Activated CD8-positive, alpha-beta memory T cell treated with anti-CD3 and anti-CD28 coated beads, Interleukin-2, amount 50 U/mL, for 24 hours (primary cell): ENCODE results near the gene ASIC2.

Experiments
- DNase-seq: peaks from one replicate; pipeline ENCODE4 v3.0.0-alpha.2; 2020; ENCODE audit errors: extremely low read depth

ASIC2 gene

DNA sequence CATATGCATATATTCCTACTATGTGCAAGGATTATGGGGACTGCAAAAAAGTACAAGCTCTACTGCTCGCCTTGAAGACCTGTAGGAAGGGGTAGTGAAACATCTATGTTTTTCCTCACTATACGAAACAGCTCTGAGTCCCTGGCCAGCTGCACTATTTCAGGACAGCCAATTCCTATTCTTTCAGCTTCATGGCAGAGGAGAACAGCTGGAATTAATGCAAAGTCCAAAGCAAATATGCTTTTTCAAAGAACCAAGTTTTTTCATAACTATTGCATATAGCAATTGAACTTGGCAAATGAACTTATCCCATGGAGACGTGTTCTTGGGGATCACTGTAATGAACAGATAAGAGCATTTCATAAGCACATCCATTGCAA lies 179.1 kb downstream of the ASIC2 start:
- DNase-seq, result no peak

DNA sequence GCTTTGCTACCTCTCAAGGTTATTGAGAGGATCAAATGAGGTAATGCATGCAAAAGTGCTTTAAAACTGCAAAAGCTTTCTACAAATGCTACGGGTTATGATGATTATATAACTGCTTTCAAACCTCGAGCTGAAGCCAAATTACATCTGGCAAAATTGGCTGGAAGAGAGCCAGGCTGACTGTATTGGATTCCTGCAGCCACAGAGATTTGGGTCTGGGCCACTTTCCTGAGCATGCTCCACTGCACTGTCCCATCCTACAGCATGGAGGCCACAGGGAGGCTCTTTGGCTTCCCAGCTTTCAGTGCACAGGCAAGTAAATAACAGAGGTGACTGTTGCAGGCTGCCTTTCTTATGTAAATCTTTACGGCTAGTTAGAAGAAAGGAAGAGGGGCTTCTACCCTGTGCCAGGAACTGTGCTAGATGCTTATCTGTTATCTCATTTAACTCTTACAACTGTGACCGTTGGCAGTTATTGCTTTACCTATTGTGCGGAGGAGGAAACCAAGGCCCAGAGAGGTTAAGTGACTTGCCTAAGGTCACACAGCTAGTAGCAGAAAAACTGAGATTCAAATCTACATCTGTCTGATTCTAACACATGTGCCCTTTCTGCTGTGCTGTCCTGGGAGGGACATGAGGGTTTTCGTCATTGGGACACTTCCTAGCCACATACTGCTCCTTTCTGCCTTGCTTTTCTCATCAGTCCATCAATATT lies 179.7 kb downstream of the ASIC2 start:
- DNase-seq, result no peak

DNA sequence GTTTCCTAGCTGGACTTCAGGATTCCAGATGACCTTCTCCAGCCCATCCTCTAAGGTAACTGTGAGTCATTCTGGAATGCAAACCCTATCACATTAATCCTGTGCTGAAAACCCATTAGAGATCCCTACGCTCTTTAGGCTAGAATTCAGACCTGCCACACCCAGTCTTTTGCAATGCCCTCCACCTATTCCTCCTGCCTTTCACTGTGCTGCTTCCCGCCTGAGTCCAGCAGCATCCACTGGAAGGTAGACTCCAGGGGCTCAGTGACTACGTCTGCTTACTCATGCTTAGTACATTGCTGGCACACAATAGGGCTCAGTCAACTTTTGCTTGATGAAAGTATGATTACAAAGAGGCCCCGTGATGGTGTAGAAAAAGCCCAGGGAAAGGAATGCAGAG lies 180.3 kb downstream of the ASIC2 start:
- DNase-seq, result no peak

DNA sequence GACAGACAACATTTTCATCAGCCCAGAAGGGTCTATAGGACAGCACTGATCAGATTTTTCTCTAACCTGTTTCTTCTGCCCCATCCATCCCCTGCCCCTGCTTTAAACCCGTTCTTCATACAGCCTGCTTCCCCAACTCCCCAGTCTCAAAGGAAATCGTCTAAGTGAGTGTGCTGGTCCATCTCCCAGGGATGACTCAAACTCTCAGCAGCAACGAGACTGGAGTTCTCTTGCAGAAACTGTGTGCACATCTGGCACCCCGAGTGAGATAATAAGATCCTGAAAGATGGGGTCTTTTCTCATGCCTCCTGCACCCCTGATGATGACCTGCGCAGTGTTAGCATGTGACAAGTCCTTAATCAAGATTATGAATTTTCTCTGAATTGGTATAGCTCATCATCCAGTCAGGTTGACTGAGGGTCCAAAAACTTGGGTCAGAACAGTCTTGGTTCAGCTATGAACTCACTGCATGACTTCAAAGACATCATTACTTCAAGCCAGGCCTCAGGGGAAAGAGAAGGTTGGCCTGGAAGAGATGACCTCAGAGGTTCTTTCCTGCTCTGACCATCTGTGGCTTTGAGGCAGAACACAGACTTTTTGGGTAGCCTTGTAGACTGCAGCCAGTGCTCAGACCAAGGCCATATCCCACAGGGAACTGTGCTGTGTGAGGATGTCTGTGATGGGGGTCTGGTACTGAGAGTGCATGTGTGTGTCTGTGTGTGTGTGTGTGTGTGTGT lies 183.6 kb downstream of the ASIC2 start:
- DNase-seq, result no peak

DNA sequence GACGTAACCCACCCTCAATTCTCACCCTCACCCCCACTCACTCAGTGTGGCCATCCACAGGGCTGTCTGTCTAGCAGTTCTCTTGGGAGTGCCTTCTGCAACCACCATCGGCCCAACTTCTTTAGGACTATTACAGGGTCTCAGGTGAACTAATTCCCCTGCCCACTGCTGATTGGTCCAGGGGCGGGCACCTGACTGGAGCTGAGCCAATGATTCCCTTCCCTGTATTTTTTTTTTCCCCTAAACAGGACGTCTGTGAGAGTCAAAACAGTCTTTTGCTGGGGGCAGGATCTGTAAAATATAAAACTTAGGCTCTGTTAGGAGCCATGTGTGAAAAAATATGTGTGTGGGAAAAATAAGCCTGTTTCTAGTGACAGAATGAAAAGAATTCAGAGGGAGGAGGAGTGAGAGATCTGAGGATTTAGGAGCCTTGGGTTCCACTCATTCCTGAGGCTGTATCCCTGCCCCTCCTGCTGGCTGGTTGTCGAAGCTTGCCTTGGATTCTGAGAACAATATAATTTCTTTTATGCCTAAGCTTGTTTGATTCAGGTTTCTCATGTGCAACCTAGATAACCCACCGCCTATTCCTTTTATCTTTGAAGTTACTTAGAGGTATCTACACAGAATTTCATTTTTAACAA lies 186.4 kb downstream of the ASIC2 start:
- DNase-seq, result no peak

DNA sequence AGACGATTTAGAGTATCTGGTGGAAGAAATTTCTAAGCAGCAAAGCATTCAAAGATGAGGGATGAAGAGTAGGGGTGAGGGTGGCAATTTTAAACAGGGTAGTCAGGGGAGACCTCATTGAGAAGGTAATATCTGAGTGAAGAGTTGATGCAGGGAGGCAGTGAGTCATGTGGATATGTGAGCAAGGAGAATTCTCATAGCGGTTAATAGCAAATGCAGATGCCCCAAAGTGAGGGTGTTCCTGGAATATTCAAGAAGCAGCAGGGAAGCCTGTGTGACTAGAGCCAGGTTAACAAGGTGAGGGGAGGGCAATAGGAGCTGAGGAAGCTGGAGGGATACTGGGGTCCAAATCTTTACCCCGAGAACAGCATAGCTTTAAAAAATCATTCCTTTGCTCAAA lies 187.2 kb downstream of the ASIC2 start:
- no peak for DNase-seq

DNA sequence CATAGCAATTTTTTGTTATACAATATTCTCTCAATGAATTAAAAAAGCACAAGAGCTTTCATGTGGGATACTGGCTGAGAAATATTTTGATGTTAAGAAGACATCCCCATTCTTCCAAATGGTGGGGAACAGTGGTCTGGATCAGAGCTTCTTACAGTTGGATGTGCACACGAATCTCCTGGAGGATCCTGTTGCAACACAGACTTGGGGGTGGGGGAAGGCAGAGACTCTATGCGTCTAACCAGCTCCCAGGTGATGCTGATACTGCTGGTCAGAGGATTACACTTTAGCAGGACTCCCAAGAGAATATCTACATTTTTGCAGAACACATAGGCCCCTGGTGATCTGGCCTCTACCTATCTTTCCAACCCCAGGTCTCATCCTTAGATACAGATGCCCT lies 193.2 kb downstream of the ASIC2 start:
- no peak for DNase-seq

DNA sequence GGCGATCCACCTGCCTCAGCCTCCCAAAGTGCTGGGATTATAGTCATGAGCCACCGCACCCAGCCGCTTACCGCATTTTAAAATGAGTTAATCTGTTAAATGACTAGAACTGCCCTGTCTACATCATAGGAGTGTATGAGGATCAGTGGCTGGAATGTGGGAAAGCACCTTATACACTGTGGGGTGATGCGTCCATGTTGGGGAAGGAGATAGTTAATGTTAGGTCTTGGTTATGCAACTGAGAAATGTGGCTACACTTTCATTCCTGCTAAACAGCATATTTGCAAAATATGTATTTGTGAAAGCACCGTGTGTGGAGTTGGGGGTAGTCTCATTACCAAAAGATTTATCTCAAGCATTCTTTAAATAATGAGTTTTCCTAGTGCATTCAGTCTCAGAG lies 193.8 kb downstream of the ASIC2 start:
- no peak for DNase-seq

DNA sequence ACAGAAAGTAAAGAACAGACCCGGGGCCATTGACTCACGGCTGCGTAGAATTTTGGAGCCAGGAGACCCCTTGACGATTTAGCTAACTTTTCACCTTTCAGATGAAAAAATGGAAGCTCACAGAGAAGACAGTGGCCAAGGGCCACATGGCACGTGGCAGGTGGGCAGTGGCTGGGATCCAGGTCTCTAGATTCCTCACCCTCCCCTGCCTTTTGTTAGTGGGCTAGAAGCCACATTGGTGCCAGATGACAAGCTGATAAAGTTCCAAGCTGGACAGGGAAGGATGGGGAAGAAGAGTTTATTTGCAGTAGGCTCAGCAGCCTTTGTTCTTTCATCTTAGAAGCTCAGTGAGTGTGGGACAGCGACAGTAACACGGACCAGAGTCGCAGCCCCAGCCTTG lies 195.7 kb downstream of the ASIC2 start:
- DNase-seq, result no peak

DNA sequence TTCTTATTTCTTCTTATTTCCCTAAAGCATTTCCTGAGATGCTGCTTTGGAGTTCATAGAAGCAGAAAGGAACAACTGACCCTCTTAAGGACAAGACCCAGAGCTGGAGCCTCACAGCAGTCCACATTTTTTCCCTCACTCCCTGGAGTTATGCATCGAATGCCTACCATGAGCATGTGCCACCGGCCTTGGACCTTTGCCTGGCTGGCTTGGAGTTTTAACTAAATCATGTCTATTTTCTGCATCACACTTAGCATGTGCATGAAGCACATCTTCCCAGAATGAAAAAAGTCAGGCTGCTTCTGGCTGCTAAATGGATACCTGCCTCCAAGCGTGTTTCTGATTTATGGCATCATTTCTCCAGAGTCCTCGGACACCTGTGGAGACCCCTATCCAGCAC lies 196.9 kb downstream of the ASIC2 start:
- DNase-seq, result no peak

DNA sequence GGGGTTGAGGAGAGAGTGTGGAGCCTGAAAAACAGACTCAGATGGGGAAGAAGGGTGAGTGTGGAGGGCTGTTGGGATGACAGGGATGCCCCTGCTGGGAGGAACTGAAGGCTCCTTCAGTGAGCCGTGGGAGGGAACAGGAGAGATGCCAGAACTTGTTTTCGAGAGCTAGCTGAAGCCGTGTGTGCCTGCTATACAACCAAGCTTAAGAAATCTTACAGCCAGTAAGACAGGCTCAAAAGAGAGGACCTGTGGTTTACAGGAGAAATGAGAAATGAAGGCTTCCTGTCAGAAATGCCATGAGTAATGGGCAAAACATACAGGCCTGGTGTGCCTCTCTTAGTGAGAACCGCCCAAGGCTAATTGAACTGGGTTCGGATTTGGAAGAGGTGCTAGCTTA lies 201.8 kb downstream of the ASIC2 start:
- DNase-seq, result no peak

DNA sequence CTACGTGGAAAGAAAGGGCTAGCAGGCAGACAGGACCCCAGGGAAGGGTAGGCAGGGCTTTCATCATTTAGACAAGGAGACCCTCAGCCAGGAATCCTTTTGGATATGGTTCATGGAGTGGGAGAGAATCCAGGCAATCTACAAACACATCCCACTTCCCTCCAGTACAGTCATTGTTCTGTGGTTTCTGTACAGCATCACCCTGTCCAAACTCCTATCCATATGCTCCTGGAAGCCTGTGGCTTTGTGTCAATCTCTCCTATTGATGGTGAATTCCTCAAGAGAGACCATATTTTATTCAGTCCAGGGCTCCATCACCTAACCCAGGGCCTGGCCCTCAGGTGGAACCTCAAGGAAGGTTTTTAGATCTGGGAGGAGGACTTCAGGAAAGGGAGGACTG lies 202.3 kb downstream of the ASIC2 start:
- DNase-seq, result no peak

DNA sequence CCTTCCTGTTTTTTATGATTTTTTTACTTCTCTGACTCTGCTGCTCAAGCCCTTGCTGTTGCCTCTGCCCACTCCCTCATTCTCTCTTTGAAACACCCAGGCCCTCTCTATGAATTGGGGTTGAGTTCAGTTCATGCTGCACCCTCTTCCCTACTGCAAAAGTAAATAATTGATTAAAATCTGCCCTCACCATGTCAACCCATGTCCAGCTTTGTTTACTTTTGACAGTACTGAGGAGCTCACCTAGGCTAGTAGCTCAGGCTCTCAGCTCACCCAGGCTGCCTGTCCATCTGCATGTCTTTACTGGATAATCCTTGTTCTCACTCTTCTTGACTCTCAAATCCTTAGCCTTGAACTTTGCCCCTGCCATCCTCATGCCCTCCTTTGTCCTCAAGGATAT lies 206.2 kb downstream of the ASIC2 start:
- no peak for DNase-seq

DNA sequence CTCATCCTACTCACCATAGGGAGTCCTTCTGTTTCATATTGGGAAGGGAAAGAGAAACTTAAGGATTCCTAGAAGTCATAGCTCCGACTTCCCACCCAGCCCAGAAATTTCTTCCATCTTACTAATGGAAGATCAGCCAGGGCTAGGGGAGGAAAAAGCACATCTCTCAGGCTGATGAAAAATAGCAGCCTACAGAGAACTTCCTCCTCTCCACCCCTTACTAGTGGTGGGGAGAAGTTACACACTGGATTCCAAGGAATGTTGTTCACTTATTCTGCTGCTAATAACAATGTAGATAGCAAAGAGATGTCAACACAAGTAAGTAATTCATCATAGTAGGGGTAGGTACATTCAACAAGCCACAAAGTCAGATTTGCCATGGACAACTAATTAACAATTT lies 207.1 kb downstream of the ASIC2 start:
- DNase-seq, result no peak

DNA sequence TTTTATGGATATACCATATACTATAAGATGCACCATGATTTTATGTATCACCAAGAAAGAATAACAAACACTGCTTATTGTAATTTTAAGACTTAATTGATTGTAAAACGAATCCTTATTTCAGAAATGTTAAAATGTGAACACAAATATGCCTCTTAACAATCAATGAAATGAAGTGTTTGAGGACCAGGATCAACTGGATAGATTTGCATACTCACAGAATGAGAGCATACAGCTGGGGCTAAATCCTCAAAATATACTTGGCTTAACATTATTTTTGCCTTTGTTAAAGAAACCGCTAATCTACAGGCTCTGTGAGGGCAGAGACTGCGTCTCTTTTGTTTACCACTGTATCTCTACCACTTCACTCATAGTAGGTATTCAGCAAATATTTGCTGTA lies 207.8 kb downstream of the ASIC2 start:
- DNase-seq, result no peak

DNA sequence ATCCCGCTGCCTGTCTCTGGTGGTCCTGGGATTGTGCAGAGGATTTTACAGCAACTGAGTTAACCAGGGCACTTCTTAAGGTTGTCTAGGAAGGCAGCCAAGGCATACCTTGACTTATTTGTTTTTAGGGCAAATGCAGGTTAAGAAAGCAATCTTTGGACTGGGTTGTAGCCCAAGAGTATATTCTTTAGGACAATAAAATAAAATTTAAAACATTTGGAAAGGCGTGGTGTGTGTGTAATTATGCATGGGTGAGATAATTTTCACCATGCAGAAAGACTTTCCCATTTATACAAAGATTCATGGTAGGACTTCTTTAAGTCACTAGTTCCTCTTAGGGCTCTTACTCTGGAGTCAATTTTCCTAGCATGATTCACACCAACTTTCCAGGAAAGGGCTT lies 208.3 kb downstream of the ASIC2 start:
- DNase-seq, result no peak

DNA sequence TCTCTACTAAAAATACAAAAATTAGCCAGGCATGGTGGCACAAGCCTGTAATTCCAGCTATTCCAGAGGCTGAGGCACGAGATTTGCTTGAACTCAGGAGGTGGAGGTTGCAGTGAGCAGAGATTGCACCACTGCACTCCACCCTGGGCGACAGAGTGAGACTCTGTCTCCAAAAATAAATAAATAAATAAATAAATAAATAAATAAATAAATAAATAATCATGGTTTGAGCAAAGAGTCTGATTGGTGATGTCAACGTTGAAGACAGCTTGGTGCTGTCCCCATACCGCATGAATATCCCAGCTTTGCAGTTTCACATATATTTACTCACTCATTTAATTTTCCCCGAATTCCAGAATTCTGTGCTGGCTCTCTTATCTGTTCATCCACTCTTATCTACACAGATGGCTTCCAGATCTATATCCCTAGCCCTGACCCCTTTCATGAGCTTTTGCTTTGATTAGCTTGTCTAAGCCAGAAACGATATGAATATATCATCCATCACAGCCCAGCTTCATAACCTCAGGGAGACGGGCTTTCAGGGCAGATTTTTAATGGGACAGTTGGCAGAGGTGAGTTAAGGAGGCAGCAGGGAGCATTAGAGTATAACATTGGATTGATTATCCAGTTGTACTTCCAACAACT lies 210.4 kb downstream of the ASIC2 start:
- no peak for DNase-seq

DNA sequence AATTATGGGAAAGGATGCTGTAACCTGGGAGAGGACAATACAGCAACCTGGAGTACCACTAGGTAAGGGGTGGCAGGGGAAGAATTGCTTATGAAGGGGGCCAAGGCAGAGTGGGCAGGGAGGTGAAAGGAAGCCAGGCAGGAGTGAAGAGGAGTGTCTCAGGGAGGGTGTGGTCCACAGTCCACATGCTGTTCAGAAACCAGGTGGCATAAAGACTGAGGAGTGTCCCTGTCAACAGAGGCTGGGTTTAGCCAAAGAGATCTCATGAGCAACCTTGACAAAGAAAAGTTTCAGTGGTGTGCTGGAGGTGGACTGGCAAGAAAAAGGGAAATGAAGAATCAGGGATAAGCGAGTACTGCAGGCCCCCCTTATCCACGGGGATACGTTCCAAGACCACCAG lies 213.0 kb downstream of the ASIC2 start:
- DNase-seq, result no peak

DNA sequence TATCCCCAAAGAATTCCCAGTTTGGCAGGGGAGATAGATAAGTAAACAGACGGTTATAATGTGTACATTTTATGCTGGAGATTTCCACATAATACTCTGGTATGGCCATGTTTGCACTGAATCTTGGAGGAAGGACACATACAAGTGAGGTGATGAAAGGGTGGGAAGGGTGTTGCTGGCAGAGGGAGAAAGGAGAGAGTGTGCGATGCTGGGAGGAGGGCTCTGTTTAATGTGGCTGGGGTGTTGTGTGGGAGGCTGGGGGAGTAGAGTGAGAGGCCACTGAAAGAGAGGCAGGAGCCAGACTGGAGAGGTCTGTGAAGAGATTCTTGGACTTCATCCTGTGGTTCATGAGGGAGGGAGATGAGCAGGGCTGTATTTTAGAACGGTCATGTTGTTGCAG lies 213.9 kb downstream of the ASIC2 start:
- DNase-seq, result no peak

DNA sequence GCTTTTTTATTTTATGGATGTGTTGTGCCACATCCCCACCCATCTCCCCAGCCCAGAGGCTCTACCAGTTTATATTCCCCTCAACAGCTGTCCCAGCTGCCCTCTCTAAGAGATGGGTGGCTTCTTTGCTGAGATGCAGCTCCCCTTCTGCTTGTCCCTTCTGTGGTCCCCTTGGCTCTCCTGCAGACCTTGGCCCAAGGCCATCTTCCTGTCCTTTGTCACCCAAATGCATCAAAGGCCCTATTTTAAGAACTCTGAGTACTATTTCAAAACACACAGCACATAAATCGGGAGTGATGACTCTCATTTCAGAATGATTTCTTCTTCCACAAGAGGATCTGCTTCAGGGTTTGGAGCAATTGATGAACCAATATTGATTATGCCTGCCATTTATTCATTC lies 216.1 kb downstream of the ASIC2 start:
- DNase-seq, result no peak

DNA sequence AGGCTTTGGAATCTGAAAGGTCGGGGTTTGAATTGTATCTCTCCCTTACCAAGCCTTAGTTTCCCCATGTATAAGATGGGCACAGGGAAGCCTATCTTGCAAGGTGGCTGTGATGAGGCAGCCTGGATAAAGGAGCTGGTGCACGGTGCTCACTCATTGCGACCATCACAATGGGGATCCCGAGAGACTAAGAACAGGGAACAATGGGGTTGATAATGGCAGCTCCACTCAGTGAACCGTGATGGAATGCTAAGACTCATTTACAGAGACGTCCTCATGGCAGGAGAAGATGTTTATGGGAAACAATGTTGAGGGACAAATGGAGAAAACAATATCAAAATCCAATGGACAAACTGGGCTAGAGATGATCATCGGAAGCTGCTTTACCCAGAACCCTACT lies 219.7 kb downstream of the ASIC2 start:
- no peak for DNase-seq

DNA sequence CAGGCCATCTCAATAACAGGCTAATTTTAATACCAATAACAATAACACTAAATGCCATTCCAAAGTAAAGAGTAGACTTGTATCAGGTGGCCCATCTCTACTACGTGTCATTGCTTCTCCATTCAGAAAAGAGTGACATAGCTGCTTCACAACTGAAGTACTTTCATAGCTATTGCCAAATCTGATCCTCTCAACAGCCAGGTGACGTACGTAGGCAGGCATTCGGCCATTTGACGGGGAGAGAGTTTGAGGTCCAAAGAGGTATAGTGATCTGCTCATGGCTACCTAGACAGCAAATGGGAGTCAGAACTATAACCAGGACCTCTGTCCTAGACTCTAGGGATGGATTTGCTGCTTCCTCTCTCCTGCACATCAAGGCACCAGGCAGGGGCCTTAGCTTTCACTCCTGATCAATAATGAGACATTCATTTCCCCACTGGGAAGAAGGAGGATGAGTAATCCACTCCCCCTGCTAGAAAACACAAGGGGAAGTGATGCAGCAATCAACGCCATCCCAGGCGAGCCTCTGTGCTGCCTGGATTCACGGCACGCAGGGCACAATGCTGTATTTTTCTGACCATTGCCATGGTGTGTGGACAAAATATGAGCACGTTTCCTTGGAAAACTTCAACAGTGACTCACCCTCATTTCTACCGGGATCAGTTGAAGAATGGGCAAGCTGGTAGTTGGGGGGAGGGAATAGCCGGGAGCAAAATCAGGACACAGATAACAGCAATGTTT lies 220.5 kb downstream of the ASIC2 start:
- DNase-seq, result no peak
